IMR-90 (cell line): ENCODE data around the gene S100A16. TPM values are rescaled to one million over a fixed set of nuclear protein-coding genes. Genes with fewer than 3 reads are reported as not detected.

Experiments used
- CEBPB ChIP-seq: IDR thresholded peaks from 2 replicates; pipeline ENCODE4 v1.6.1; 2012; ENCODE audit warnings: low read depth, low read length, improper control_type of control experiment
- CHD1 ChIP-seq: IDR thresholded peaks from 2 replicates; pipeline ENCODE4 v1.6.1; 2012; ENCODE audit warnings: low read depth, low read length, improper control_type of control experiment
- RFX5 ChIP-seq: IDR thresholded peaks from 2 replicates; pipeline ENCODE4 v1.8.0; 2012; ENCODE audit warnings: low read depth, mild to moderate bottlenecking, low read length, moderate library complexity
- SMC3 ChIP-seq: fragments of 150-350 bp; IDR thresholded peaks from 2 replicates; pipeline ENCODE4 v1.6.1; 2016; ENCODE audit warnings: low read depth, mild to moderate bottlenecking, antibody characterized with exemption, low read length, moderate library complexity
- polyA plus RNA-seq, 3 experiments: library from polyadenylated mRNA; depleted of rRNA; stranded (reverse); fragments of >200 nt; gene quantifications; 2 replicates each; pipeline ENCODE4 v1.2.3, GENCODE V29; 2012; ENCODE audit warnings: low replicate concordance in 1 of 3
- total RNA-seq: library from RNA; depleted of rRNA; stranded (reverse); fragments of >200 nt; gene quantifications from 2 replicates; pipeline ENCODE4 v1.2.3, GENCODE V29; 2012
- TF ChIP-seq, protein P1 (sequence below): conservative IDR thresholded peaks from 2 replicates; pipeline ENCODE4 v1.5.1; 2012; ENCODE audit warnings: mild to moderate bottlenecking, low read depth, low read length, improper control_type of control experiment

S100A16 gene
- total and polyA plus RNA-seq, 2 of the 4 experiments (the other 2 are of a cell fraction), result 201 to 515 TPM

DNA sequence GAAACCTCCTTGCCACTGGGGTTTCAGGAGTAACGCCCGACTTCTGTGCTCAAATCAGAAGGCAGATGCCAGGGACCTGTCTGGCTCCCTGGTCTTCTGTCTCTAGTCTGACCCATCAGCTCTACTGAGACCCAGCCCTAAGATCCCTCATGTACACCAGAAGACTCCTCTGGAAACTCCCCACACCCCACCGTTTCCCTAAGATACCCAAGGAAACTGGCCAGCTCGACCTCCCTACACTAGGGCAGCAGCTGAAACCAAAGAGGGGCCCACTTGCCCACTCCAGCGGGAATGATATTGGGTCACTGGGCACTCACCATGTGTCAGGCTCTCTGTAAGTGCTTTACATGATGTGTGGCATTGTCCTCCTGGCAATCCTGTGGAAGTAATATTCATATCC is 469 bp upstream of the S100A16 start (continued):
- TF ChIP-seq, protein P1, sequence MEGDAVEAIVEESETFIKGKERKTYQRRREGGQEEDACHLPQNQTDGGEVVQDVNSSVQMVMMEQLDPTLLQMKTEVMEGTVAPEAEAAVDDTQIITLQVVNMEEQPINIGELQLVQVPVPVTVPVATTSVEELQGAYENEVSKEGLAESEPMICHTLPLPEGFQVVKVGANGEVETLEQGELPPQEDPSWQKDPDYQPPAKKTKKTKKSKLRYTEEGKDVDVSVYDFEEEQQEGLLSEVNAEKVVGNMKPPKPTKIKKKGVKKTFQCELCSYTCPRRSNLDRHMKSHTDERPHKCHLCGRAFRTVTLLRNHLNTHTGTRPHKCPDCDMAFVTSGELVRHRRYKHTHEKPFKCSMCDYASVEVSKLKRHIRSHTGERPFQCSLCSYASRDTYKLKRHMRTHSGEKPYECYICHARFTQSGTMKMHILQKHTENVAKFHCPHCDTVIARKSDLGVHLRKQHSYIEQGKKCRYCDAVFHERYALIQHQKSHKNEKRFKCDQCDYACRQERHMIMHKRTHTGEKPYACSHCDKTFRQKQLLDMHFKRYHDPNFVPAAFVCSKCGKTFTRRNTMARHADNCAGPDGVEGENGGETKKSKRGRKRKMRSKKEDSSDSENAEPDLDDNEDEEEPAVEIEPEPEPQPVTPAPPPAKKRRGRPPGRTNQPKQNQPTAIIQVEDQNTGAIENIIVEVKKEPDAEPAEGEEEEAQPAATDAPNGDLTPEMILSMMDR, result no peak
- TF ChIP-seq RFX5 (no peak), SMC3 (no peak), CEBPB (no peak), CHD1 (no peak)
